GM12865 (cell line): ENCODE measurements around the gene ABHD11.

Source experiments
- DNase-seq: peaks from one replicate; pipeline ENCODE4 v3.0.0; 2010; ENCODE audit warnings: low read depth
- H3K4me3 ChIP-seq: 2 replicates; pipeline ENCODE4 v1.5.1; 2011; ENCODE audit warnings: mild to moderate bottlenecking, low read depth, low read length, control low read depth
- TF ChIP-seq, protein P1 (sequence below): IDR thresholded peaks from 2 replicates; pipeline ENCODE4 v1.5.1; 2011; ENCODE audit warnings: low read length, control low read depth, low read depth, inconsistent platforms; ENCODE audit not compliant: insufficient read depth; ENCODE audit errors: missing control alignments

Gene ABHD11

DNA sequence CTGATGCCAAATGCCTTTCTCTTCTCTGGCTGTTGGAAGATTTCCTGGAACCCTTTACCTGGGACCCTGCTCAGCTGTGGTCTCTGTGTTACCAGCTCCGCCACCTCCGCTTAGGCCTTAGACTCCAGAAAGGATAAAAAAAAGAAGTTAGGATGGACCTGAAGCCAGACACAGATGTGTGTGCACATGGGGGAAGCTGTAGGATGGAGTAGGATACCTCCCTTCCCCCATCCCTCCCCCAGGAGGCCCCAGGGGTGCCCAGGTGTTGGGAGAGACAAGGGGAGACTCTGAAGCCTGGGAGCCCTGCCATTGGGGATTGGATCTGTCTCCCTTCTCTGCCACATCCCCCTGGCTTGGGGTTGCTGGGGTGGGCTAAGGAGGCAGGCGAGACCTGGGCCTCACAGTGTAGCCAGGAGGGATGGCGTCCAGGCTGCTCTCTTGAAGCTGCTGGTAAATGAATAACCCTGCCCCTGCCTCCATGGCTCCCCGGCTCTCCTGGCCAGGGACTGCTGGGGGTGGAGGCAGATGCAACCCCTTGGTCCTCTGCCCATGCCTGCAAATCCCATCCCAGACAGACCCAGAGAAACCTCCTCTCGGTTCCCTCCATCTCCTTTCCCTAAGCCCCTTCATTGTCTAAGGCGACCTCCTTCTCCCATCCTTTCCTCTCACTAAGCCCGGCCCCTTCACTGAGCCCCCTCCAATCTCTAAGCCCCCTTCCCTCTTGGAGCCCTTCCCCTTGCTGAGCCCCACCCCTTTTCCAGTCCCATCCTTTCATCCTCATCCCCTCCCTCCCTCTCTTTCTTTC, 23.5 kb upstream of the ABHD11 start:
- TF ChIP-seq, protein P1, sequence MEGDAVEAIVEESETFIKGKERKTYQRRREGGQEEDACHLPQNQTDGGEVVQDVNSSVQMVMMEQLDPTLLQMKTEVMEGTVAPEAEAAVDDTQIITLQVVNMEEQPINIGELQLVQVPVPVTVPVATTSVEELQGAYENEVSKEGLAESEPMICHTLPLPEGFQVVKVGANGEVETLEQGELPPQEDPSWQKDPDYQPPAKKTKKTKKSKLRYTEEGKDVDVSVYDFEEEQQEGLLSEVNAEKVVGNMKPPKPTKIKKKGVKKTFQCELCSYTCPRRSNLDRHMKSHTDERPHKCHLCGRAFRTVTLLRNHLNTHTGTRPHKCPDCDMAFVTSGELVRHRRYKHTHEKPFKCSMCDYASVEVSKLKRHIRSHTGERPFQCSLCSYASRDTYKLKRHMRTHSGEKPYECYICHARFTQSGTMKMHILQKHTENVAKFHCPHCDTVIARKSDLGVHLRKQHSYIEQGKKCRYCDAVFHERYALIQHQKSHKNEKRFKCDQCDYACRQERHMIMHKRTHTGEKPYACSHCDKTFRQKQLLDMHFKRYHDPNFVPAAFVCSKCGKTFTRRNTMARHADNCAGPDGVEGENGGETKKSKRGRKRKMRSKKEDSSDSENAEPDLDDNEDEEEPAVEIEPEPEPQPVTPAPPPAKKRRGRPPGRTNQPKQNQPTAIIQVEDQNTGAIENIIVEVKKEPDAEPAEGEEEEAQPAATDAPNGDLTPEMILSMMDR = no peak
- no peak for DNase-seq
- H3K4me3 ChIP-seq = no peak overlapping the region

DNA sequence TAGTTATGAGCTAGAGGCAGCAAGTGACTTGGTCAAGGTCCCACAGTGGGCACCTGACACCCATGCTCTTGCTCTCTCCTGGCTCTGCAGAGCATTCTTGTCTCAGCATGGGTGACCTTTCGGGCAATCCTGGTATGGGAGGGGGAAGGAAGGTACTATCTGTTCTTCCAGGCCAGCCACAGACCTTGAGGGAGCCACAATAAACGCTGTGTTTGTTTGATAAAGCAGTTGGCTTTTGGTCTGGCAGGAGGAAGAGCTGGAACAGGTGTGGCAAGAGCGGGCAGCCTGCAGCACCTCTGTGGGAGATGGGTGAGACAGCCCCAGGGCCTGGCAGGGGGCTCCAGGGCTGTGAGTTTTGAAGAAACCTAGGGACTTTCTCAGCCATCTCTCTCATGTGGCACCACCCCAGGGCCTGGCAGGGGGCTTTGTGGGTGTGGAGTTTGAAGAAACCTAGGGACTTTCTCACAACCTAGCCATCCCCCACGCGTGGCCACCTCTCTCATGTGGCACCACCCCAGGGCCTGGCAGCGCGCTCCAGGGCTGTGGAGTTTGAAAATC, 20.1 kb upstream of the ABHD11 start:
- DNase-seq = no peak
- TF ChIP-seq, protein P1 = no peak
- H3K4me3 ChIP-seq = no peak overlapping the region

DNA sequence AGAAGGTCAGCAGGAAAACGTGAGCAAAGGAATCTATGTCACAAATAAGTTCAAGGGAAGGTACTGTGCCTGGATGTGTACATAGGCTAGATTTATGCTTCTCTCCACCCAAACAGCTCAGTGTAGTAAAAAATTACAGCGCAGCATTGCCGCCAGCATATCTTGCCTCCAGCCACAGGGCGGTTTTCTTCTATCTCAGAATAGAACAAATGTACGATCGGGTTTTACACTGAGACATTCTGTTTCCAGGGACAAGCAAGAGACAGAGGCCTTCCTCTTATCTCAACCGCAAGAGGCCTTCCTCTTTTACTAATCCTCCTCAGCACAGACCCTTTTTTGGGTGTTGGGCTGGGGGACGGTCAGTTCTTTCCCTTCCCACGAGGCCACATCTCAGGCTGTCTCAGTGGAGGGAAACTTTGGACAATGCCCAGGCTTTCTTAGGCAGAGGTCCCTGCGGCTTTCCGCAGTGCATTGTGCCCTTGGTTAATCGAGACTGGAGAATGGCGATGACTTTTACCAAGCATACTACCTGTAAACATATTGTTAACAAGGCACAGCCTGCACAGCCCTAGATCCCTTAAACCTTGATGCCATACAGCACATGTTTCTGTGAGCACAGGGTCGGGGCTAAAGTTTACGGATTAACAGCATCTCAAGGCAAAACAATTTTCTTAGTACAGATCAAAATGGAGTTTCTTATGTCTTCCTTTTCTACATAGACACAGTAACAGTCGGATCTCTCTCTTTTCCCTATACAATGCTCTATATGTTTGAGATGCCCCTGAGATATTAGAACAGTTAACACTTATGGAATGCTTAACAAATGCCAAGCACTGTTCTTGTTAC, 11.6 kb upstream of the ABHD11 start:
- no peak for DNase-seq
- TF ChIP-seq, protein P1 = no peak
- H3K4me3 ChIP-seq = no peak overlapping the region

DNA sequence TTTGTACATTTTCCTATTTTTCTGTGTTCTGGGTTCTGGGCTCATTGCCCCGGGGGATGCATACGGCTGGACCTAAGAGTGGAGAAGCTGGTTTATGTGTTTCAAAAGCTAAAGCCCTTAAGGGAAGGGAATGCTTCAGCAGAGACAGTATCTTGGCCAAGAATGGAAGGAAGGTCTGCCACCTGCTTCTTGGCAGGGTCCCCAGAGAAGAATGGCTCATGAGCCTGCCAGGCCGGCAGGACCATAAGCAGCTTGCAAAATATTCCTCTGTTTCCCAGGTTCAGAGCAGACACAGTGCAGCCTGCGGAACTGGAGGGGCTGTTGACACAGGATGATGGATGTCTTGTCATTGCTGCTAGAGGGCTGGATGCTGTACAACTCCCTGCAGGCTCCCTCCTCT, 7.8 kb upstream of the ABHD11 start:
- TF ChIP-seq, protein P1 = no peak
- no peak for DNase-seq
- no peak overlapping the region for H3K4me3 ChIP-seq

DNA sequence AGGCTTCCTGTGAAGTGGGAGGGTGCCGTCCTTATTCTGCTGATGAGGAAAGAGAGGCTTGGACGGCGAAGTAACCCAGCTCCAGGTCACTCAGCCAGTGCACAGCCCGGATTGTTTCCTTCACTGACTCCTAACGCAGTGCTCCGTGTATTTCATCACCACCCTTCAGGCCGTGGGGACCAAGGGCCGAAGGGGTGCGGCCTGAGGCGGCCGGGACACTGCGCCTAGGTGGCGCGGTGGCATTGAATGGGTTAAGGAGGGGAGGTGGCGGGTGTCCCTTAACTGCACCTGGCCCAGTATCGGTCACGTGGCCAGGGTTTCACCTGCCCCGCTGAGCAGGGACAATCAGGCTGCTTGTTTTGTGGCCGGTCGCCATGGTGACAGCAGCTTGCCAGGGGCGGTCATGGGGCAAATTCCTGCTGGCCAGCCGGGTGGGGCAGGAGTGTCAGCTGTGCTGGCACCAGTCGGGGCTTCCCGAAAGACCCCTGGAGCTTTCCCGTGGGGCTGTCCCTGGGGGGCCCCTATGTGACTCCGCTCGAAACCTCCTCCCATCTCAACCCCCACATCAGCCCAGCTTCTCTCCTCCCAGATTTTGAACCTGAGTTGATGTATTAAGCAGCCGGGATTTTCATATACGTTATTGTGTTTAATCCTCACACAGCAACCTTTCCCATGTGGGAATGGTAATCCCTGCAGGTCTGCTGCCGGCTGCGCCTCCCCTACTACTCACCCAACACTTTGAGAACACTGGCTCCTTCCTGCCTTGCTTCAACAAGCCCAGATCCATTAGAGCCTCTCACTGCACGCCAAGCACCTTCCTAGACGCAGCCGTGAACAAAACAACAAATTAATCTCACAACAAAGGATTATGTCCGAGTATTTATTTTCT, 4.4 kb upstream of the ABHD11 start:
- TF ChIP-seq, protein P1 = no peak
- peak; percentile 62 for DNase-seq
- H3K4me3 ChIP-seq = no peak overlapping the region

DNA sequence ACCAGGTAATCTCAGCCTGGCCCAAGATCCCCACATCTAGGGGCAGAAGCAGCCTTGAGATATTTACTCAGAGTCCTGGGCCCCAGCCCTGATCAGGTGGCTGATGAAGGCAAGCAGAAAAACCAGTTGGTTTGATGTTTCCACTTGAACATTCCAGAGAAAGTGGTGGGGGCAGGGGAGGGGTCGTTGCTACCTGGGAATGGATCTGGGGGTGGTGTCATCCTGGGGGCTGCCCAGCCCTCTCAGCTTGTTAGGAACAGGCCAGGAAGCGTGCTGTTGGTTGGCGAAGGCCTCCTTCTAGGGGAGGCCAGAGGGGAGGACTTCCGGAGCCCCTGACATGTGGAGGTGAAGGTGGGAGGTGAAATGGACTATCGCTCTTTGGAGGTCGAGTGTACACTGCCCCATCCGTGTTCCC, 3.7 kb upstream of the ABHD11 start:
- no peak overlapping the region for H3K4me3 ChIP-seq
- no peak for DNase-seq
- TF ChIP-seq, protein P1 = no peak
